Measurements from ENCODE around the gene FRAS1. TPM values are rescaled to one million over a fixed set of nuclear protein-coding genes. Genes with fewer than 3 reads are reported as not detected.

Gene FRAS1
- total RNA-seq, 2 donors from 2014 or later: 77.0 to 78.3 TPM

DNA sequence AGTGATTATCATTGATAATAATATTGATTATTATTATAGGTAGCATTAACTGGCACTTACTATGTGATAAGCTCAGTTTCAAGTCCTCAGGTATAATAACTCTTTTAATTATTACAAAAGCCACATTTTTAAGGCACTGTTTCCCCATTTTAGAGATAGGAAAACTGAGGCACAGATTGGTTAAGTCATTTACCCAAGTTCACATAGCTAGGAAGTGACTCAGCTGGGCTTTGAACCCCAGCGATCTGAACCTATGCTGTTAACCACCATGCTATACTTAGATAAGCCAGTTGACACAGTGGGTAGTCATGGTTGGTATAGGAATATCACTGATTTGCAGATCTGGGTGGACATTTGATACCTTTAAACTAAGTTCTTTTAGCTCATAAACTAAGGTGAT, 110.4 kb downstream of the FRAS1 start:
- no peak overlapping the region for H3K4me3 Mint-ChIP-seq
- H3K36me3 ChIP-seq (ENCODE audit: control insufficient read depth, insufficient read depth, low read length): no peaks in the 10 kb centered on the region

GRCh38 chr4:78168029-78168428, 110.9 kb downstream of the FRAS1 start:
- H3K4me1 ChIP-seq (ENCODE audit: control insufficient read depth, insufficient read depth, low read length): peaks cover under 1% of the 10 kb centered on the region
- no peak for TF ChIP-seq CTCF (conservative IDR thresholded peaks at IDR 0.05)
- Mint-ChIP-seq H3K4me1 (peaks cover 18% of the 10 kb centered on the region), H3K36me3 (ENCODE audit: low read depth) (no peaks in the 10 kb centered on the region), H3K27me3 (ENCODE audit: insufficient read depth) (no peaks in the 10 kb centered on the region), H3K4me3 (no peak overlapping the region), H3K27ac (no peak overlapping the region), H3K9me3 (no peaks in the 10 kb centered on the region)
- no peak for DNase-seq
- H3K27ac ChIP-seq (ENCODE audit: low read depth, low read length): no peak overlapping the region
- no peak overlapping the region for H3K9ac ChIP-seq (ENCODE audit: extremely low read depth, low read length, poor library complexity, severe bottlenecking)
- H3K27me3 ChIP-seq (ENCODE audit: control insufficient read depth, insufficient read depth, low read length, poor library complexity, severe bottlenecking): no peaks in the 10 kb centered on the region
- no peaks in the 10 kb centered on the region for H3K36me3 ChIP-seq (ENCODE audit: control insufficient read depth, insufficient read depth, low read length)
- 90 to 100% methylated on average over 3 of the region's 3 CpGs for WGBS, 2 experiments (ENCODE audit: insufficient coverage in 1 of 2, insufficient read length in 1 of 2)
- no peak overlapping the region for H3K4me3 ChIP-seq (ENCODE audit: low read length)
- no peaks in the 10 kb centered on the region for H3K9me3 ChIP-seq (ENCODE audit: control insufficient read depth, low read length)

More for the DNA sequence above, 110.4 kb downstream of the FRAS1 start:
- no peaks in the 10 kb centered on the region for H3K9me3 ChIP-seq (ENCODE audit: control insufficient read depth, low read length)
- Mint-ChIP-seq H3K27ac (no peak overlapping the region), H3K27me3 (ENCODE audit: insufficient read depth) (no peaks in the 10 kb centered on the region), H3K36me3 (ENCODE audit: low read depth) (no peaks in the 10 kb centered on the region), H3K9me3 (no peaks in the 10 kb centered on the region), H3K4me1 (peaks cover 21% of the 10 kb centered on the region)
- no peak for TF ChIP-seq CTCF (conservative IDR thresholded peaks at IDR 0.05)
- no peak overlapping the region for H3K9ac ChIP-seq (ENCODE audit: extremely low read depth, low read length, poor library complexity, severe bottlenecking)
- no peak for DNase-seq
- no peak overlapping the region for H3K4me3 ChIP-seq (ENCODE audit: low read length)
- 80 to 100% methylated on average over 1 of the region's 1 CpG for WGBS, 2 experiments (ENCODE audit: insufficient coverage in 1 of 2, insufficient read length in 1 of 2)
- peaks cover 5% of the 10 kb centered on the region for H3K4me1 ChIP-seq (ENCODE audit: control insufficient read depth, insufficient read depth, low read length)
- H3K27ac ChIP-seq (ENCODE audit: low read depth, low read length): no peak overlapping the region
- H3K27me3 ChIP-seq (ENCODE audit: control insufficient read depth, insufficient read depth, low read length, poor library complexity, severe bottlenecking): no peaks in the 10 kb centered on the region

- WGBS, 2 experiments (ENCODE audit: insufficient coverage in 1 of 2, insufficient read length in 1 of 2): 100% methylated on average over 1 of the region's 1 CpG
- Histone ChIP-seq H3K9me3 (ENCODE audit: control insufficient read depth, low read length) (no peaks in the 10 kb centered on the region), H3K27me3 (ENCODE audit: control insufficient read depth, insufficient read depth, low read length, poor library complexity, severe bottlenecking) (no peaks in the 10 kb centered on the region), H3K36me3 (ENCODE audit: control insufficient read depth, insufficient read depth, low read length) (no peaks in the 10 kb centered on the region), H3K4me1 (ENCODE audit: control insufficient read depth, insufficient read depth, low read length) (peaks cover 8% of the 10 kb centered on the region), H3K9ac (ENCODE audit: extremely low read depth, low read length, poor library complexity, severe bottlenecking) (no peak overlapping the region), H3K4me3 (ENCODE audit: low read length) (no peak overlapping the region), H3K27ac (ENCODE audit: low read depth, low read length) (no peak overlapping the region)
- H3K27ac Mint-ChIP-seq: no peak overlapping the region
- H3K9me3 Mint-ChIP-seq: no peaks in the 10 kb centered on the region
- H3K36me3 Mint-ChIP-seq (ENCODE audit: low read depth): no peaks in the 10 kb centered on the region
- DNase-seq: no peak
- H3K4me3 Mint-ChIP-seq: no peak overlapping the region
- peaks cover 35% of the 10 kb centered on the region for H3K4me1 Mint-ChIP-seq
- TF ChIP-seq CTCF (conservative IDR thresholded peaks at IDR 0.05): no peak
- H3K27me3 Mint-ChIP-seq (ENCODE audit: insufficient read depth): no peaks in the 10 kb centered on the region
Measured at GRCh38 chr4:78169728-78170127, 112.6 kb downstream of the FRAS1 start.
